ENCODE results near the gene INS. TPM values are rescaled to one million over a fixed set of nuclear protein-coding genes. Genes with fewer than 3 reads are reported as not detected.

The INS gene
- total and polyA plus RNA-seq, 11 donors, result 0.67 to 1.8 TPM; not detected in 9

GRCh38 chr11:2142300-2142759 is 18.7 kb downstream of the INS start:
- no peak overlapping the region for H3K27ac ChIP-seq
- ATAC-seq (no peak), DNase-seq (peak in 1 of 5 donors; percentile 4)
- peaks cover 0 to 50% (median 11%) of the 10 kb centered on the region in 12 donors for H3K4me1 ChIP-seq
- WGBS, 4 donors, result 22 to 40% (median 28%) methylated on average over 5 of the region's 5 CpGs
- no peaks in the 10 kb centered on the region for H3K9me3 ChIP-seq
- peaks cover 53 to 95% (median 84%) of the 10 kb centered on the region in 9 donors for H3K27me3 ChIP-seq
- TF ChIP-seq, protein P1, sequence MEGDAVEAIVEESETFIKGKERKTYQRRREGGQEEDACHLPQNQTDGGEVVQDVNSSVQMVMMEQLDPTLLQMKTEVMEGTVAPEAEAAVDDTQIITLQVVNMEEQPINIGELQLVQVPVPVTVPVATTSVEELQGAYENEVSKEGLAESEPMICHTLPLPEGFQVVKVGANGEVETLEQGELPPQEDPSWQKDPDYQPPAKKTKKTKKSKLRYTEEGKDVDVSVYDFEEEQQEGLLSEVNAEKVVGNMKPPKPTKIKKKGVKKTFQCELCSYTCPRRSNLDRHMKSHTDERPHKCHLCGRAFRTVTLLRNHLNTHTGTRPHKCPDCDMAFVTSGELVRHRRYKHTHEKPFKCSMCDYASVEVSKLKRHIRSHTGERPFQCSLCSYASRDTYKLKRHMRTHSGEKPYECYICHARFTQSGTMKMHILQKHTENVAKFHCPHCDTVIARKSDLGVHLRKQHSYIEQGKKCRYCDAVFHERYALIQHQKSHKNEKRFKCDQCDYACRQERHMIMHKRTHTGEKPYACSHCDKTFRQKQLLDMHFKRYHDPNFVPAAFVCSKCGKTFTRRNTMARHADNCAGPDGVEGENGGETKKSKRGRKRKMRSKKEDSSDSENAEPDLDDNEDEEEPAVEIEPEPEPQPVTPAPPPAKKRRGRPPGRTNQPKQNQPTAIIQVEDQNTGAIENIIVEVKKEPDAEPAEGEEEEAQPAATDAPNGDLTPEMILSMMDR (IDR thresholded peaks at IDR 0.05), result no peak
- TF ChIP-seq POLR2A (IDR thresholded peaks at IDR 0.05), result no peak
- H3K4me3 ChIP-seq, result no peak overlapping the region
- no peaks in the 10 kb centered on the region for H3K36me3 ChIP-seq
- intact Hi-C loops (cut with DNase I), result loop anchor here in 2 of 10 donors (10.0 kb wide), 1 partner anchor 258 kb away; no protein-coding TSS in a partner anchor

DNA sequence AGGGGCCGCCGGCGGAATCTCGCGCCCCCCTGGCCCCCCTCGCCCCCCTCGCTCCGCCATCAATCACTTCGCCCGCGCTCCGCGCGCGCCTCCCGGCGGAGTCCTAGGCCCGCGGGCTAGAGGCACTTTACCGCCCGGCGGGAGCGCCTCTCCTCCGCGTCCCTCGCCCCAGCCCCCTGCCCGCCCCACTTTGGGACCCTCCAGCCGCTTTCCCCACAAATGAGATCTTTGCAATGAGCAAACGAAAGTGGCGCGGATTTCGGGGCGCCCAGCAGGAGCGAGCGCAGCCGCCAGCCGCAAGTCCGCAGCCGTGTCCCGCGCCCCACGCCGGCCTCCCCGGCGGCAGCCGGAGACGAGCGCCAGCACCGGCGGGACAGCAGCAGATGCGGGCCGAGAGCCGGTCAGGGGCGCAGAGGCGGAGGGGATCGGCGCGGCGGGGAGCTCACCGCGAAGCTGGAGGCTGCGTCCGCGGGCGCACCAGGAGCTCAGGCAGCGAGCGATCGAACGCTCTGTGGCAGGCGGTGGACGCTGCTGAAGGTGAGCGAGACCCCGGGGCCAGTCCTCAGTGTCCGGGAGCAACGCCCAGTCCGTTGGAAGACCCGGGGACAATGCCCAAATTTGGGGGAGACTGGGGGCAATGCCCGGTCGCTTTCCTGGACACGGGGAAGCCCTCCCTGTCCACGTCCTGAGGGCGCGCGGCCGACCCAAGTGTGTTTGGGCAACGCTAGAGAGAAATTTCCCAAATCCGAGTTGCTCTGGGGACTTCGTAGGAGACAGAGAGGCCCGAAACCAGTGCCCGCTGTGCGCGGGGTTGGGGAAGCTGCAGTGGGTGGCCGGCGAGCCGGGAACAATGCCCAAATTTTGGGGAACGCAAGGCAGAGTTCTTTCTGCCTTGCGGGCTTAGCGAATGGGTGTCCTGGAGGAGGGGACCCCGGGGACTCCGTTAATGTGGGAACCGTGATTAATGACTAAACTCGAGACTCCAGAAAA is 20.3 kb downstream of the INS start:
- ATAC-seq (no peak), DNase-seq (peak in 3 of 5 donors; percentile 15 to 62 (median 25))
- WGBS, 4 donors, result 8 to 18% (median 14%) methylated on average over 51 to 102 of the region's 102 CpGs
- H3K4me1 ChIP-seq, result peaks cover 0 to 56% (median 12%) of the 10 kb centered on the region in 12 donors
- peak overlapping the region in 1 of 12 donors; percentile 23 for H3K27ac ChIP-seq
- intact Hi-C loops (cut with DNase I), result loop anchor here in 2 of 10 donors (10.0 kb wide), 1 partner anchor 256 kb away; no protein-coding TSS in a partner anchor
- peak overlapping the region in 7 of 12 donors; percentile 14 to 56 (median 34) for H3K4me3 ChIP-seq
- no peaks in the 10 kb centered on the region for H3K36me3 ChIP-seq
- peaks cover 47 to 92% (median 75%) of the 10 kb centered on the region in 9 donors for H3K27me3 ChIP-seq
- TF ChIP-seq, protein P1 (IDR thresholded peaks at IDR 0.05), result peak in 3 of 12 donors; percentile 3 to 6 (median 6)
- no peak for TF ChIP-seq POLR2A (IDR thresholded peaks at IDR 0.05)
- no peaks in the 10 kb centered on the region for H3K9me3 ChIP-seq

GRCh38 chr11:2139621-2140337 is 21.2 kb downstream of the INS start:
- H3K9me3 ChIP-seq, result no peaks in the 10 kb centered on the region
- peaks cover 39 to 87% (median 68%) of the 10 kb centered on the region in 9 donors for H3K27me3 ChIP-seq
- ATAC-seq (no peak), DNase-seq (peak in 2 of 5 donors; percentile 22 to 60)
- no peak for TF ChIP-seq POLR2A (IDR thresholded peaks at IDR 0.05)
- TF ChIP-seq, protein P1 (IDR thresholded peaks at IDR 0.05), result peak in 3 of 12 donors; percentile 3 to 10 (median 5)
- peak overlapping the region in 8 of 12 donors; percentile 14 to 56 (median 32) for H3K4me3 ChIP-seq
- peaks cover 0 to 56% (median 14%) of the 10 kb centered on the region in 12 donors for H3K4me1 ChIP-seq
- peak overlapping the region in 5 of 12 donors; percentile 18 to 51 (median 30) for H3K27ac ChIP-seq
- peaks cover 0 to under 1% (median 0%) of the 10 kb centered on the region in 9 donors for H3K36me3 ChIP-seq
- 1 to 7% (median 4%) methylated on average over 8 to 57 of the region's 57 CpGs for WGBS, 4 donors
- intact Hi-C loops (cut with DNase I), result loop anchor here in 7 of 10 donors (5.0 to 10.0 kb wide), 3 partner anchors 37 to 255 kb away; no protein-coding TSS in a partner anchor
